ENCODE measurements around the gene ZBTB49.

The ZBTB49 gene

GRCh38 chr4:4284827-4285618 is 5.0 kb upstream of the ZBTB49 start:
- H3K4me1 ChIP-seq (ENCODE audit: insufficient read depth, low read length) = peaks cover 6% of the 10 kb centered on the region; the same call in 1 of the 2 replicates
- peaks cover 64% of the 10 kb centered on the region for H3K36me3 ChIP-seq (ENCODE audit: insufficient read depth, low read depth, low read length)
- H3K27ac ChIP-seq (ENCODE audit: low read length) = no peak overlapping the region
- no peaks in the 10 kb centered on the region for H3K9me3 ChIP-seq (ENCODE audit: insufficient read depth, low read depth, low read length)
- no peaks in the 10 kb centered on the region for H3K27me3 ChIP-seq (ENCODE audit: insufficient read depth, low read length)
- no peak overlapping the region for H3K4me3 ChIP-seq (ENCODE audit: low read length)
- H3K9ac ChIP-seq (ENCODE audit: low read depth, low read length) = no peak overlapping the region

GRCh38 chr4:4288098-4288497 is 2.0 kb upstream of the ZBTB49 start:
- Histone ChIP-seq H3K27me3 (ENCODE audit: insufficient read depth, low read length) (no peaks in the 10 kb centered on the region), H3K4me1 (ENCODE audit: insufficient read depth, low read length) (peaks cover 11% of the 10 kb centered on the region), H3K4me3 (ENCODE audit: low read length) (no peak overlapping the region), H3K9me3 (ENCODE audit: insufficient read depth, low read depth, low read length) (no peaks in the 10 kb centered on the region), H3K36me3 (ENCODE audit: insufficient read depth, low read depth, low read length) (peaks cover 39% of the 10 kb centered on the region), H3K27ac (ENCODE audit: low read length) (no peak overlapping the region), H3K9ac (ENCODE audit: low read depth, low read length) (no peak overlapping the region)

GRCh38 chr4:4289055-4289454 is 996 bp upstream of the ZBTB49 start:
- H3K9me3 ChIP-seq (ENCODE audit: insufficient read depth, low read depth, low read length) = no peaks in the 10 kb centered on the region

GRCh38 chr4:4289597-4289940 is 482 bp upstream of the ZBTB49 start:
- Histone ChIP-seq H3K27me3 (ENCODE audit: insufficient read depth, low read length) (no peaks in the 10 kb centered on the region), H3K36me3 (ENCODE audit: insufficient read depth, low read depth, low read length) (peaks cover 24% of the 10 kb centered on the region), H3K4me1 (ENCODE audit: insufficient read depth, low read length) (peaks cover 11% of the 10 kb centered on the region), H3K9me3 (ENCODE audit: insufficient read depth, low read depth, low read length) (no peaks in the 10 kb centered on the region), H3K27ac (ENCODE audit: low read length) (peak overlapping the region; percentile 61), H3K9ac (ENCODE audit: low read depth, low read length) (peak overlapping the region; percentile 96), H3K4me3 (ENCODE audit: low read length) (peak overlapping the region; percentile 100)

More at GRCh38 chr4:4289055-4289454, 996 bp upstream of the ZBTB49 start:
- Histone ChIP-seq H3K4me1 (ENCODE audit: insufficient read depth, low read length) (peaks cover 11% of the 10 kb centered on the region), H3K27ac (ENCODE audit: low read length) (no peak overlapping the region), H3K36me3 (ENCODE audit: insufficient read depth, low read depth, low read length) (peaks cover 29% of the 10 kb centered on the region), H3K27me3 (ENCODE audit: insufficient read depth, low read length) (no peaks in the 10 kb centered on the region), H3K9ac (ENCODE audit: low read depth, low read length) (peak overlapping the region; percentile 96), H3K4me3 (ENCODE audit: low read length) (peak overlapping the region; percentile 100)

GRCh38 chr4:4293279-4293678 is 3.2 kb downstream of the ZBTB49 start:
- Histone ChIP-seq H3K9me3 (ENCODE audit: insufficient read depth, low read depth, low read length) (no peaks in the 10 kb centered on the region), H3K27me3 (ENCODE audit: insufficient read depth, low read length) (no peaks in the 10 kb centered on the region), H3K9ac (ENCODE audit: low read depth, low read length) (no peak overlapping the region), H3K27ac (ENCODE audit: low read length) (no peak overlapping the region), H3K4me3 (ENCODE audit: low read length) (no peak overlapping the region), H3K36me3 (ENCODE audit: insufficient read depth, low read depth, low read length) (0 out of 2 replicates have a peak, but pooled peaks cover 6% of the 10 kb centered on the region), H3K4me1 (ENCODE audit: insufficient read depth, low read length) (peaks cover 11% of the 10 kb centered on the region)

- H3K27ac ChIP-seq (ENCODE audit: low read length) = no peak overlapping the region
- H3K36me3 ChIP-seq (ENCODE audit: insufficient read depth, low read depth, low read length) = 0 out of 2 replicates have a peak, but pooled peaks cover 11% of the 10 kb centered on the region
- H3K9me3 ChIP-seq (ENCODE audit: insufficient read depth, low read depth, low read length) = no peaks in the 10 kb centered on the region
- no peak overlapping the region for H3K4me3 ChIP-seq (ENCODE audit: low read length)
- no peak overlapping the region for H3K9ac ChIP-seq (ENCODE audit: low read depth, low read length)
- H3K27me3 ChIP-seq (ENCODE audit: insufficient read depth, low read length) = no peaks in the 10 kb centered on the region
- H3K4me1 ChIP-seq (ENCODE audit: insufficient read depth, low read length) = no peaks in the 10 kb centered on the region
Measured at GRCh38 chr4:4296283-4296846, 6.3 kb downstream of the ZBTB49 start.

- H3K9me3 ChIP-seq (ENCODE audit: insufficient read depth, low read depth, low read length) = no peaks in the 10 kb centered on the region
- H3K36me3 ChIP-seq (ENCODE audit: insufficient read depth, low read depth, low read length) = peaks cover 20% of the 10 kb centered on the region
- H3K27ac ChIP-seq (ENCODE audit: low read length) = no peak overlapping the region
- H3K9ac ChIP-seq (ENCODE audit: low read depth, low read length) = no peak overlapping the region
- H3K27me3 ChIP-seq (ENCODE audit: insufficient read depth, low read length) = no peaks in the 10 kb centered on the region
- H3K4me1 ChIP-seq (ENCODE audit: insufficient read depth, low read length) = no peaks in the 10 kb centered on the region
- no peak overlapping the region for H3K4me3 ChIP-seq (ENCODE audit: low read length)
Measured at GRCh38 chr4:4299006-4299405, 9.0 kb downstream of the ZBTB49 start.

GRCh38 chr4:4302001-4302400 is 11.9 kb downstream of the ZBTB49 start:
- no peak overlapping the region for H3K9ac ChIP-seq (ENCODE audit: low read depth, low read length)
- no peak overlapping the region for H3K4me3 ChIP-seq (ENCODE audit: low read length)
- no peaks in the 10 kb centered on the region for H3K4me1 ChIP-seq (ENCODE audit: insufficient read depth, low read length)
- no peaks in the 10 kb centered on the region for H3K9me3 ChIP-seq (ENCODE audit: insufficient read depth, low read depth, low read length)
- no peak overlapping the region for H3K27ac ChIP-seq (ENCODE audit: low read length)
- no peaks in the 10 kb centered on the region for H3K27me3 ChIP-seq (ENCODE audit: insufficient read depth, low read length)
- H3K36me3 ChIP-seq (ENCODE audit: insufficient read depth, low read depth, low read length) = peaks cover 26% of the 10 kb centered on the region

- Histone ChIP-seq H3K27ac (ENCODE audit: low read length) (no peak overlapping the region), H3K27me3 (ENCODE audit: insufficient read depth, low read length) (no peaks in the 10 kb centered on the region), H3K4me3 (ENCODE audit: low read length) (no peak overlapping the region), H3K4me1 (ENCODE audit: insufficient read depth, low read length) (no peaks in the 10 kb centered on the region), H3K9ac (ENCODE audit: low read depth, low read length) (no peak overlapping the region), H3K9me3 (ENCODE audit: insufficient read depth, low read depth, low read length) (no peaks in the 10 kb centered on the region), H3K36me3 (ENCODE audit: insufficient read depth, low read depth, low read length) (peaks cover 28% of the 10 kb centered on the region)
Measured at GRCh38 chr4:4302416-4302815, 12.4 kb downstream of the ZBTB49 start.

- no peak overlapping the region for H3K27ac ChIP-seq (ENCODE audit: low read length)
- no peaks in the 10 kb centered on the region for H3K9me3 ChIP-seq (ENCODE audit: insufficient read depth, low read depth, low read length)
- H3K9ac ChIP-seq (ENCODE audit: low read depth, low read length) = no peak overlapping the region
- H3K4me1 ChIP-seq (ENCODE audit: insufficient read depth, low read length) = no peaks in the 10 kb centered on the region
- no peaks in the 10 kb centered on the region for H3K27me3 ChIP-seq (ENCODE audit: insufficient read depth, low read length)
- peaks cover 22% of the 10 kb centered on the region for H3K36me3 ChIP-seq (ENCODE audit: insufficient read depth, low read depth, low read length)
- no peak overlapping the region for H3K4me3 ChIP-seq (ENCODE audit: low read length)
Measured at GRCh38 chr4:4306920-4307319, 16.9 kb downstream of the ZBTB49 start.

GRCh38 chr4:4308800-4309441 is 18.9 kb downstream of the ZBTB49 start:
- peaks cover 9% of the 10 kb centered on the region for H3K36me3 ChIP-seq (ENCODE audit: insufficient read depth, low read depth, low read length)
- H3K4me3 ChIP-seq (ENCODE audit: low read length) = no peak overlapping the region

GRCh38 chr4:4311193-4311592 is 21.1 kb downstream of the ZBTB49 start:
- Histone ChIP-seq H3K36me3 (ENCODE audit: insufficient read depth, low read depth, low read length) (peaks cover 20% of the 10 kb centered on the region), H3K9me3 (ENCODE audit: insufficient read depth, low read depth, low read length) (no peaks in the 10 kb centered on the region), H3K27me3 (ENCODE audit: insufficient read depth, low read length) (no peaks in the 10 kb centered on the region), H3K9ac (ENCODE audit: low read depth, low read length) (no peak overlapping the region), H3K27ac (ENCODE audit: low read length) (no peak overlapping the region), H3K4me1 (ENCODE audit: insufficient read depth, low read length) (no peaks in the 10 kb centered on the region), H3K4me3 (ENCODE audit: low read length) (no peak overlapping the region)

More at GRCh38 chr4:4308800-4309441, 18.9 kb downstream of the ZBTB49 start:
- H3K27ac ChIP-seq (ENCODE audit: low read length) = no peak overlapping the region
- no peaks in the 10 kb centered on the region for H3K9me3 ChIP-seq (ENCODE audit: insufficient read depth, low read depth, low read length)
- no peaks in the 10 kb centered on the region for H3K4me1 ChIP-seq (ENCODE audit: insufficient read depth, low read length)
- no peak overlapping the region for H3K9ac ChIP-seq (ENCODE audit: low read depth, low read length)
- no peaks in the 10 kb centered on the region for H3K27me3 ChIP-seq (ENCODE audit: insufficient read depth, low read length)
